ENCODE measurements around the gene ENO1.

DNA sequence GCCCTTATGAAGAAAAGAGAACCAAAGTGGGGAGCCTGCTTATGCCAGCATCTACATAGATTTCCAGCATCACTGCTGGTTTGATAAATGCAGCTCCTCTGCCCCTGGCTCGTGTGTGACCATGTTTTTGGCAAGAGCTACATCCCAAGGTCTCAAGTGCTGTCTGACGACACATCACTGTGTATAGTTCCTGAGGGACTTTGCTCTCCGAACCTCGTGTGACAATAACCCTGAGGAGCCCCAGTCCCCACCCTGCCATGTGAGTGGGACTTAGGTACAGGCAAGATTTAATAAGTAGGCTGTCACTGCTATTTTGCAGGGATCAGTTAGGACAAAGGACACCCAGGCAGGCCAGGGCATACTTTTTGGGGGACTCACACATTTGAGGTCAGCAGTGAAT lies 32.2 kb downstream of the ENO1 start:
- no peak for TF ChIP-seq EZH2 (IDR thresholded peaks at IDR 0.05)
- no peak for TF ChIP-seq POLR2AphosphoS5 (IDR thresholded peaks at IDR 0.05; ENCODE audit: borderline replicate concordance, low read depth, low read length)
